Chondrocyte (in vitro differentiated cells): ENCODE data around the gene MUC5AC. TPM values are rescaled to one million over a fixed set of nuclear protein-coding genes. Genes with fewer than 3 reads are reported as not detected.

Experiments used
- DNase-seq: peaks from one replicate; pipeline ENCODE4 v3.0.0; 2021; ENCODE audit warnings: mixed read lengths, low spot score
- H3K27ac Mint-ChIP-seq: one replicate; pipeline ENCODE4 v1.8.0; 2021; ENCODE audit warnings: mild to moderate bottlenecking, moderate library complexity, mixed read lengths; ENCODE audit not compliant: unreplicated experiment
- H3K27me3 Mint-ChIP-seq: 2 replicates; pipeline ENCODE4 v1.8.0; 2021; ENCODE audit warnings: low read depth, mixed read lengths
- H3K36me3 Mint-ChIP-seq: 2 replicates; pipeline ENCODE4 v1.8.0; 2021; ENCODE audit warnings: low read depth, mixed read lengths
- H3K4me1 Mint-ChIP-seq: 2 replicates; pipeline ENCODE4 v1.8.0; 2021; ENCODE audit warnings: low read depth, mild to moderate bottlenecking, mixed read lengths
- H3K4me3 Mint-ChIP-seq: one replicate; pipeline ENCODE4 v1.8.0; 2021; ENCODE audit warnings: mild to moderate bottlenecking, moderate library complexity, mixed read lengths; ENCODE audit not compliant: unreplicated experiment
- H3K9me3 Mint-ChIP-seq: 2 replicates; pipeline ENCODE4 v1.8.0; 2021; ENCODE audit warnings: low read depth, mixed read lengths
- CTCF ChIP-seq: fragments of 200-600 bp; sonication (generic); IDR thresholded peaks from 2 replicates; pipeline ENCODE4 v1.5.0; 2021; ENCODE audit warnings: antibody characterized with exemption, mild to moderate bottlenecking, moderate library complexity
- total RNA-seq: library from RNA; stranded (reverse); gene quantifications from 3 replicates; pipeline ENCODE4 v1.2.1, GENCODE V29; 2021

MUC5AC gene
- total RNA-seq, 1 donor from 2014 or later = not detected

- Mint-ChIP-seq H3K4me1 (no peaks in the 10 kb centered on the region), H3K27me3 (peaks cover 43% of the 10 kb centered on the region), H3K27ac (no peak overlapping the region), H3K4me3 (no peak overlapping the region), H3K9me3 (peaks cover 8% of the 10 kb centered on the region), H3K36me3 (peaks cover 3% of the 10 kb centered on the region)
- TF ChIP-seq CTCF = no peak
- no peak for DNase-seq
These were observed 37.0 kb upstream of the MUC5AC start for GRCh38 chr11:1120532-1121330.

- no peak for TF ChIP-seq CTCF
- H3K9me3 Mint-ChIP-seq = peaks cover 8% of the 10 kb centered on the region
- no peaks in the 10 kb centered on the region for H3K4me1 Mint-ChIP-seq
- H3K27me3 Mint-ChIP-seq = peaks cover 42% of the 10 kb centered on the region
- H3K27ac Mint-ChIP-seq = no peak overlapping the region
- no peak overlapping the region for H3K4me3 Mint-ChIP-seq
- H3K36me3 Mint-ChIP-seq = peaks cover 3% of the 10 kb centered on the region
- no peak for DNase-seq
These were observed 36.4 kb upstream of the MUC5AC start for GRCh38 chr11:1121331-1121812.

- H3K36me3 Mint-ChIP-seq = peaks cover 3% of the 10 kb centered on the region
- H3K4me3 Mint-ChIP-seq = no peak overlapping the region
- no peaks in the 10 kb centered on the region for H3K4me1 Mint-ChIP-seq
- H3K27me3 Mint-ChIP-seq = peaks cover 36% of the 10 kb centered on the region
- H3K9me3 Mint-ChIP-seq = peaks cover 8% of the 10 kb centered on the region
- no peak for TF ChIP-seq CTCF
- H3K27ac Mint-ChIP-seq = no peak overlapping the region
- DNase-seq = no peak
These were observed 35.7 kb upstream of the MUC5AC start for GRCh38 chr11:1121813-1122663.

- no peak for DNase-seq
- TF ChIP-seq CTCF = no peak
- peaks cover 37% of the 10 kb centered on the region for H3K27me3 Mint-ChIP-seq
- H3K36me3 Mint-ChIP-seq = peaks cover 3% of the 10 kb centered on the region
- no peak overlapping the region for H3K27ac Mint-ChIP-seq
- no peak overlapping the region for H3K4me3 Mint-ChIP-seq
- no peaks in the 10 kb centered on the region for H3K4me1 Mint-ChIP-seq
- H3K9me3 Mint-ChIP-seq = peaks cover 8% of the 10 kb centered on the region
These were observed 35.1 kb upstream of the MUC5AC start for GRCh38 chr11:1122664-1123002.

GRCh38 chr11:1123970-1124369 is 33.8 kb upstream of the MUC5AC start:
- Mint-ChIP-seq H3K27me3 (peaks cover 38% of the 10 kb centered on the region), H3K9me3 (peaks cover 8% of the 10 kb centered on the region)

More at GRCh38 chr11:1123970-1124369, 33.8 kb upstream of the MUC5AC start:
- H3K36me3 Mint-ChIP-seq = peaks cover 3% of the 10 kb centered on the region
- peak; percentile 41 for DNase-seq
- no peak overlapping the region for H3K27ac Mint-ChIP-seq
- TF ChIP-seq CTCF = no peak
- H3K4me1 Mint-ChIP-seq = no peaks in the 10 kb centered on the region
- H3K4me3 Mint-ChIP-seq = no peak overlapping the region
